22Rv1 (cell line): Measurements from ENCODE around the gene ASXL1.

Experiments used
- ZFX ChIP-seq: fragments of 450-650 bp; IDR thresholded peaks from 2 replicates; pipeline ENCODE4 v1.6.1; 2017; ENCODE audit warnings: antibody characterized with exemption, borderline replicate concordance
- TF ChIP-seq, protein P1 (sequence below): fragments of 450-650 bp; IDR thresholded peaks from 2 replicates; pipeline ENCODE4 v1.5.1; 2017; ENCODE audit warnings: mild to moderate bottlenecking

DNA sequence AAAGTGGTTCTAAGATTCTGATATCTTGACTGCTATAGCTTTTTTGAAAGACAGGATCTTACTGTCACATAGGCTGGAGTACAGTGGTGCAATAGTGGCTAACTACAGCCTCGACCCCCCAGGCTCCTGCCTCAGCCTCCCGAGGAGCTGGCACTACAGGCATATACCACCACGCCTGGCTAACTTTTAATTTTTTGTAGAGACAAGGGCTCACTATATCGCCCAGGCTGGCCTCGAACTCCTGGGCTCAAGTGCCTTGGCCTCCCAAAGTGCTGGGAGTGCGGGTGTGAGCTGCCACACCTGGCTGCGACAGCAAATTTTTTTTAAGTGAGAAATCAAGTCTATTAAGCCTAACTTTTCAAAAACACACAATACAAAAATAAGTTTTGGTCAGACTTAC lies 120.4 kb downstream of the ASXL1 start:
- TF ChIP-seq, protein P1, sequence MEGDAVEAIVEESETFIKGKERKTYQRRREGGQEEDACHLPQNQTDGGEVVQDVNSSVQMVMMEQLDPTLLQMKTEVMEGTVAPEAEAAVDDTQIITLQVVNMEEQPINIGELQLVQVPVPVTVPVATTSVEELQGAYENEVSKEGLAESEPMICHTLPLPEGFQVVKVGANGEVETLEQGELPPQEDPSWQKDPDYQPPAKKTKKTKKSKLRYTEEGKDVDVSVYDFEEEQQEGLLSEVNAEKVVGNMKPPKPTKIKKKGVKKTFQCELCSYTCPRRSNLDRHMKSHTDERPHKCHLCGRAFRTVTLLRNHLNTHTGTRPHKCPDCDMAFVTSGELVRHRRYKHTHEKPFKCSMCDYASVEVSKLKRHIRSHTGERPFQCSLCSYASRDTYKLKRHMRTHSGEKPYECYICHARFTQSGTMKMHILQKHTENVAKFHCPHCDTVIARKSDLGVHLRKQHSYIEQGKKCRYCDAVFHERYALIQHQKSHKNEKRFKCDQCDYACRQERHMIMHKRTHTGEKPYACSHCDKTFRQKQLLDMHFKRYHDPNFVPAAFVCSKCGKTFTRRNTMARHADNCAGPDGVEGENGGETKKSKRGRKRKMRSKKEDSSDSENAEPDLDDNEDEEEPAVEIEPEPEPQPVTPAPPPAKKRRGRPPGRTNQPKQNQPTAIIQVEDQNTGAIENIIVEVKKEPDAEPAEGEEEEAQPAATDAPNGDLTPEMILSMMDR, result no peak
- TF ChIP-seq ZFX, result no peak
